ENCODE measurements around the gene FAM234A. TPM values are rescaled to one million over a fixed set of nuclear protein-coding genes. Genes with fewer than 3 reads are reported as not detected.

The FAM234A gene
- total and polyA plus RNA-seq, 3 experiments from 2014 or later: 23.1 to 27.9 (median 26.1) TPM

- no peak for DNase-seq
- Histone ChIP-seq H3K27me3 (ENCODE audit: insufficient read depth, low read length, poor library complexity, severe bottlenecking) (no peaks in the 10 kb centered on the region), H3K9me3 (ENCODE audit: low read length) (no peaks in the 10 kb centered on the region), H3K4me3 (ENCODE audit: low read length) (no peak overlapping the region), H3K27ac (ENCODE audit: low read depth, low read length) (no peak overlapping the region), H3K36me3 (ENCODE audit: insufficient read depth, low read length) (peaks cover 18% of the 10 kb centered on the region), H3K4me1 (ENCODE audit: insufficient read depth, low read length) (no peaks in the 10 kb centered on the region)
- Mint-ChIP-seq H3K4me3 (peak overlapping the region in 1 of 7 donors; percentile 40), H3K4me1 (no peaks in the 10 kb centered on the region), H3K27ac (peak overlapping the region in 1 of 8 donors; percentile 78), H3K27me3 (peaks cover 0 to 3% of the 10 kb centered on the region in 2 donors), H3K36me3 (peaks cover 0 to 50% (median 0%) of the 10 kb centered on the region in 3 donors), H3K9me3 (no peaks in the 10 kb centered on the region)
- POLR2A ChIA-PET: interaction anchor here (0.5 to 0.6 kb wide), 2 partner anchors 64 to 109 kb away, joined by 4 to 5 read pairs; no protein-coding TSS in a partner anchor
- CTCF ChIA-PET: no interaction called here
Measured at GRCh38 chr16:286491-287297, 52.1 kb downstream of the FAM234A start.

GRCh38 chr16:287298-287811 lies 52.7 kb downstream of the FAM234A start:
- Histone ChIP-seq H3K9me3 (ENCODE audit: low read length) (no peaks in the 10 kb centered on the region), H3K4me3 (ENCODE audit: low read length) (no peak overlapping the region), H3K27ac (ENCODE audit: low read depth, low read length) (no peak overlapping the region), H3K36me3 (ENCODE audit: insufficient read depth, low read length) (peaks cover 23% of the 10 kb centered on the region), H3K27me3 (ENCODE audit: insufficient read depth, low read length, poor library complexity, severe bottlenecking) (no peaks in the 10 kb centered on the region), H3K4me1 (ENCODE audit: insufficient read depth, low read length) (no peaks in the 10 kb centered on the region)
- Mint-ChIP-seq H3K27ac (no peak overlapping the region), H3K9me3 (no peaks in the 10 kb centered on the region), H3K36me3 (peaks cover 0 to 55% (median 0%) of the 10 kb centered on the region in 3 donors), H3K4me3 (no peak overlapping the region), H3K4me1 (no peaks in the 10 kb centered on the region), H3K27me3 (no peaks in the 10 kb centered on the region)
- DNase-seq: no peak
- POLR2A ChIA-PET: interaction anchor here (0.5 to 0.6 kb wide), 2 partner anchors 65 to 108 kb away, joined by 4 to 5 read pairs; no protein-coding TSS in a partner anchor
- CTCF ChIA-PET: no interaction called here

GRCh38 chr16:287981-288920 lies 53.6 kb downstream of the FAM234A start:
- no peak for DNase-seq
- Histone ChIP-seq H3K27ac (ENCODE audit: low read depth, low read length) (no peak overlapping the region), H3K36me3 (ENCODE audit: insufficient read depth, low read length) (peaks cover 27% of the 10 kb centered on the region), H3K9me3 (ENCODE audit: low read length) (no peaks in the 10 kb centered on the region), H3K4me1 (ENCODE audit: insufficient read depth, low read length) (no peaks in the 10 kb centered on the region), H3K27me3 (ENCODE audit: insufficient read depth, low read length, poor library complexity, severe bottlenecking) (no peaks in the 10 kb centered on the region), H3K4me3 (ENCODE audit: low read length) (no peak overlapping the region)
- H3K27ac Mint-ChIP-seq: no peak overlapping the region
- ChIA-PET POLR2A (no interaction called here), CTCF (no interaction called here)
- no peak overlapping the region for H3K4me3 Mint-ChIP-seq
- H3K27me3 Mint-ChIP-seq: no peaks in the 10 kb centered on the region
- H3K36me3 Mint-ChIP-seq: peaks cover 0 to 62% (median 0%) of the 10 kb centered on the region in 3 donors
- no peaks in the 10 kb centered on the region for H3K9me3 Mint-ChIP-seq
- H3K4me1 Mint-ChIP-seq: no peaks in the 10 kb centered on the region

- Histone ChIP-seq H3K36me3 (ENCODE audit: insufficient read depth, low read length) (peaks cover 27% of the 10 kb centered on the region), H3K27me3 (ENCODE audit: insufficient read depth, low read length, poor library complexity, severe bottlenecking) (no peaks in the 10 kb centered on the region), H3K9me3 (ENCODE audit: low read length) (no peaks in the 10 kb centered on the region), H3K4me1 (ENCODE audit: insufficient read depth, low read length) (no peaks in the 10 kb centered on the region), H3K27ac (ENCODE audit: low read depth, low read length) (no peak overlapping the region), H3K4me3 (ENCODE audit: low read length) (no peak overlapping the region)
- H3K27me3 Mint-ChIP-seq: no peaks in the 10 kb centered on the region
- ChIA-PET POLR2A (no interaction called here), CTCF (no interaction called here)
- H3K4me3 Mint-ChIP-seq: no peak overlapping the region
- no peaks in the 10 kb centered on the region for H3K9me3 Mint-ChIP-seq
- H3K36me3 Mint-ChIP-seq: peaks cover 0 to 68% (median 0%) of the 10 kb centered on the region in 3 donors
- no peaks in the 10 kb centered on the region for H3K4me1 Mint-ChIP-seq
- H3K27ac Mint-ChIP-seq: no peak overlapping the region
- no peak for DNase-seq
Measured at GRCh38 chr16:289395-289997, 54.9 kb downstream of the FAM234A start.

- Mint-ChIP-seq H3K27me3 (no peaks in the 10 kb centered on the region), H3K4me3 (no peak overlapping the region), H3K9me3 (no peaks in the 10 kb centered on the region), H3K4me1 (no peaks in the 10 kb centered on the region), H3K36me3 (peaks cover 0 to 68% (median 0%) of the 10 kb centered on the region in 3 donors), H3K27ac (peak overlapping the region in 1 of 8 donors; percentile 54)
- CTCF ChIA-PET: no interaction called here
- H3K9me3 ChIP-seq (ENCODE audit: low read length): no peaks in the 10 kb centered on the region
- DNase-seq: no peak
- POLR2A ChIA-PET: no interaction called here
- no peak overlapping the region for H3K27ac ChIP-seq (ENCODE audit: low read depth, low read length)
- H3K4me3 ChIP-seq (ENCODE audit: low read length): no peak overlapping the region
- H3K4me1 ChIP-seq (ENCODE audit: insufficient read depth, low read length): no peaks in the 10 kb centered on the region
- peaks cover 27% of the 10 kb centered on the region for H3K36me3 ChIP-seq (ENCODE audit: insufficient read depth, low read length)
- H3K27me3 ChIP-seq (ENCODE audit: insufficient read depth, low read length, poor library complexity, severe bottlenecking): no peaks in the 10 kb centered on the region
Measured at GRCh38 chr16:290015-290680, 55.5 kb downstream of the FAM234A start.

GRCh38 chr16:290681-291405 lies 56.2 kb downstream of the FAM234A start:
- Mint-ChIP-seq H3K4me1 (no peaks in the 10 kb centered on the region), H3K4me3 (no peak overlapping the region), H3K27me3 (no peaks in the 10 kb centered on the region), H3K36me3 (peaks cover 0 to 70% (median 0%) of the 10 kb centered on the region in 3 donors), H3K27ac (no peak overlapping the region), H3K9me3 (no peaks in the 10 kb centered on the region)
- Histone ChIP-seq H3K27me3 (ENCODE audit: insufficient read depth, low read length, poor library complexity, severe bottlenecking) (no peaks in the 10 kb centered on the region), H3K4me3 (ENCODE audit: low read length) (no peak overlapping the region), H3K36me3 (ENCODE audit: insufficient read depth, low read length) (peaks cover 27% of the 10 kb centered on the region), H3K4me1 (ENCODE audit: insufficient read depth, low read length) (no peaks in the 10 kb centered on the region), H3K9me3 (ENCODE audit: low read length) (no peaks in the 10 kb centered on the region), H3K27ac (ENCODE audit: low read depth, low read length) (no peak overlapping the region)
- no peak for DNase-seq
- ChIA-PET CTCF (no interaction called here), POLR2A (no interaction called here)

- Mint-ChIP-seq H3K27me3 (no peaks in the 10 kb centered on the region), H3K27ac (peak overlapping the region in 1 of 8 donors; percentile 75), H3K4me1 (no peaks in the 10 kb centered on the region), H3K4me3 (no peak overlapping the region), H3K36me3 (peaks cover 0 to 68% (median 0%) of the 10 kb centered on the region in 3 donors), H3K9me3 (no peaks in the 10 kb centered on the region)
- ChIA-PET POLR2A (no interaction called here), CTCF (no interaction called here)
- H3K36me3 ChIP-seq (ENCODE audit: insufficient read depth, low read length): peaks cover 27% of the 10 kb centered on the region
- H3K27ac ChIP-seq (ENCODE audit: low read depth, low read length): no peak overlapping the region
- H3K9me3 ChIP-seq (ENCODE audit: low read length): no peaks in the 10 kb centered on the region
- no peak overlapping the region for H3K4me3 ChIP-seq (ENCODE audit: low read length)
- H3K4me1 ChIP-seq (ENCODE audit: insufficient read depth, low read length): no peaks in the 10 kb centered on the region
- H3K27me3 ChIP-seq (ENCODE audit: insufficient read depth, low read length, poor library complexity, severe bottlenecking): no peaks in the 10 kb centered on the region
- no peak for DNase-seq
Measured at GRCh38 chr16:291539-291938, 56.9 kb downstream of the FAM234A start.
